ENCODE measurements around the gene ATF6B. TPM values are rescaled to one million over a fixed set of nuclear protein-coding genes. Genes with fewer than 3 reads are reported as not detected.
"Not testable (repeated sequence)": the region's sequence is repeated elsewhere in the genome, so short reads cannot be mapped to it uniquely, and the experiment has no call there.

ATF6B gene
- total and polyA plus RNA-seq, 3 experiments from 2014 or later, result 20.7 to 74.4 (median 72.5) TPM

DNA sequence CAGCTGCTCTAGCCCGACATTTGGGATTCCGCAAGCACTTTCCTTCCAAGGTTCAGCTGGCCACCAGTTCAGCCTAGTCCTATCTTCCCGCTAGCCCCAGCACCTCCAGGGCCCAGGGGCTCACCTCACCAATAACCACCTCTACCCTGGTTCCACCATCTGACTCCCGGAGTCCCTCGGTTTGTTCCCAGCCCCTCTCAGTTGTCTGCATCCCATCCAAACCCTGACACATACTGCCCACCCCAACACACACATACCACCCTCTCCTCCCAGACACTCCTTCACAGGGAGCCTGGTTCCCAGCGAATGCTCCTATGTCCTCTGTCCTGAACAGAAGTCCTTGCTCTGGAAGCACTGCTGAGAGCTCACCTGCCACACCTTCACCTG is 19.3 kb downstream of the ATF6B start:
- Mint-ChIP-seq H3K27me3 (peaks cover 15 to 41% of the 10 kb centered on the region in 2 donors), H3K4me3 (peak overlapping the region in 2 of 7 donors; percentile 2 to 28), H3K27ac (peak overlapping the region in 4 of 8 donors; percentile 61 to 82 (median 70)), H3K4me1 (peaks cover 17 to 27% (median 18%) of the 10 kb centered on the region in 3 donors), H3K36me3 (peaks cover 0 to 10% (median 0%) of the 10 kb centered on the region in 3 donors), H3K9me3 (peaks cover 0 to 2% (median 0%) of the 10 kb centered on the region in 5 donors)
- H3K36me3 ChIP-seq (ENCODE audit: insufficient read depth, low read length), result no peaks in the 10 kb centered on the region
- peaks cover 14% of the 10 kb centered on the region for H3K4me1 ChIP-seq (ENCODE audit: insufficient read depth, low read length)
- no peak overlapping the region for H3K27ac ChIP-seq (ENCODE audit: low read depth, low read length)
- no peaks in the 10 kb centered on the region for H3K9me3 ChIP-seq (ENCODE audit: low read length)
- no peak overlapping the region for H3K4me3 ChIP-seq (ENCODE audit: low read length)
- CTCF ChIA-PET, result no interaction called here
- H3K27me3 ChIP-seq (ENCODE audit: insufficient read depth, low read length, poor library complexity, severe bottlenecking), result peaks cover 3% of the 10 kb centered on the region
- no peak for DNase-seq
- POLR2A ChIA-PET, result no interaction called here

DNA sequence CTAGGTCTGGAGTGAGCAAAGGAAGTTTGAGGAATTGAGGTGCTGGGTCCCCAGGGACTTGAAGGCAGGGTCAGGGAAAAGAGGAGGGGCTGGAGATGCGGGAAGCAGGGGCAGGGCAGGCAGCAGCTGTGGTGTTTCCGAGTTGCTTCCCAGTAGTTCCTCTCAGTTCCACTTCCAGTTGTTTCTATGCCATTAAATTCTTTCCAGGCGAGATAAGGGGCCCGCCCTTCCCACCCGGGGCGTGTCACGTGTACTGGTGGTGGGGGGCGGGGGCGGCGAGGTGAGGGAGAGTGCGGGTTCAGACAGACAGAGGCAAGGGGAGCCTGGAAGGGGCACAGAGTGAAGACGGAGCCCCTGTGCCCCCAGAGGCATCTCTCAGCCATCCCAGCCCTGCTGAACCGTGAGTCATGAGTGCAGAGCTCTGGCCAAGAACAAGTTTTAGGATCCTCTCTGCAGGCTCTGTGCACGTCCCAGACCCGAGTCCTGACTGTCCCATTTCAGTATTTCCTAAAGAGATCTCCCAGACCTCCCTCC is 19.9 kb downstream of the ATF6B start:
- Mint-ChIP-seq H3K9me3 (peaks cover 0 to 2% (median 0%) of the 10 kb centered on the region in 5 donors), H3K36me3 (peaks cover 0 to 8% (median 0%) of the 10 kb centered on the region in 3 donors), H3K27me3 (peaks cover 15 to 45% of the 10 kb centered on the region in 2 donors), H3K4me3 (peak overlapping the region in 2 of 7 donors; percentile 16 to 46), H3K4me1 (peaks cover 14 to 27% (median 18%) of the 10 kb centered on the region in 3 donors), H3K27ac (peak overlapping the region in 4 of 8 donors; percentile 33 to 82 (median 51))
- no peak for DNase-seq
- POLR2A ChIA-PET, result no interaction called here
- H3K27ac ChIP-seq (ENCODE audit: low read depth, low read length), result no peak overlapping the region
- no peaks in the 10 kb centered on the region for H3K36me3 ChIP-seq (ENCODE audit: insufficient read depth, low read length)
- H3K4me1 ChIP-seq (ENCODE audit: insufficient read depth, low read length), result peaks cover 14% of the 10 kb centered on the region
- H3K9me3 ChIP-seq (ENCODE audit: low read length), result no peaks in the 10 kb centered on the region
- CTCF ChIA-PET, result no interaction called here
- no peak overlapping the region for H3K4me3 ChIP-seq (ENCODE audit: low read length)
- peaks cover 3% of the 10 kb centered on the region for H3K27me3 ChIP-seq (ENCODE audit: insufficient read depth, low read length, poor library complexity, severe bottlenecking)

DNA sequence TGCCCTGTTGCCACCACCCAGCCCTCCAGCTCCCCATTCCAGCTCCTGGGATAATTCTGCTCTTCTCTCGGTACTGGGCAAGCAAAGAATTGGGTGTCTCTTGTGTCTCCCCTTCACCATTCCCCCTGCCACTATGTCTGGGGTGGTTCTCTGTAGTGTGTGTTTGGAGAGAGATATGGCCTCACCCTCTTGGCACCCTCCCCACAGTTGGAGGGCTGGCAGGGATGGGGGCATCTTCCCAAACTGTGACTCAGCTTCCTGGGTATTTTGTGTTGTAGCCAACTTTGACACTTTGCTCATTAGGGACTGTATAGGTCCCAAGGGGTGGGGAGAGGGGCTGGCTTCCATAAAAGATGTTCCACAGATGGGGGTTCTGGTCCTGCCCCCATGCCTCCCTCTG is 20.6 kb downstream of the ATF6B start:
- H3K36me3 Mint-ChIP-seq, result peaks cover 0 to 8% (median 0%) of the 10 kb centered on the region in 3 donors

DNA sequence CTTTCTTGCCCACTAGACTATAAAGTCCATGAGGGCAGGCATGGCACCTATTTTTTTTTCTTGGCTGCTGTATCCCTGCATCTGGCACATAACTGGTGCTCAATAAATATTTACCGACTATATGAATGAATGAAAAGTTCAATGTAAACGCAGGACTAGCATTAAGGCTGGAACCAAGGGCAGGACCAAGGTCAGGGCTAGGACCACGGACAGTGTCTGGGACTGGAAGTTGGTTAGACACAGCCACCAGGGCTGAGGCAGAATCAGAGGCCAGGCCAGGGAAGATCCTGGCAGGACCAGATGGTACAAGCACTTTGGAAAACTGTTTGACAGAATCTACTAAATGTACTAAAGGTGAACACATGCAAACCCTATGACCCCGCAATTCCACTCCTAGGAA is 22.6 kb downstream of the ATF6B start:
- H3K9me3 Mint-ChIP-seq, result peaks cover 0 to 2% (median 0%) of the 10 kb centered on the region in 5 donors
- ChIA-PET CTCF (interaction anchor here (1.0 kb wide), 1 partner anchor 13 kb away, joined by 4 read pairs; no protein-coding TSS in a partner anchor), POLR2A (no interaction called here)

More for the DNA sequence above, 20.6 kb downstream of the ATF6B start:
- H3K27me3 ChIP-seq (ENCODE audit: insufficient read depth, low read length, poor library complexity, severe bottlenecking), result peaks cover 3% of the 10 kb centered on the region
- Mint-ChIP-seq H3K4me3 (peak overlapping the region in 1 of 7 donors; percentile 16), H3K27ac (peak overlapping the region in 1 of 8 donors; percentile 33), H3K27me3 (peaks cover 19 to 49% of the 10 kb centered on the region in 2 donors), H3K9me3 (peaks cover 0 to 2% (median 0%) of the 10 kb centered on the region in 5 donors), H3K4me1 (peaks cover 14 to 27% (median 14%) of the 10 kb centered on the region in 3 donors)
- ChIA-PET POLR2A (no interaction called here), CTCF (no interaction called here)
- no peaks in the 10 kb centered on the region for H3K36me3 ChIP-seq (ENCODE audit: insufficient read depth, low read length)
- peaks cover 14% of the 10 kb centered on the region for H3K4me1 ChIP-seq (ENCODE audit: insufficient read depth, low read length)
- H3K4me3 ChIP-seq (ENCODE audit: low read length), result no peak overlapping the region
- no peak for DNase-seq
- H3K27ac ChIP-seq (ENCODE audit: low read depth, low read length), result no peak overlapping the region
- no peaks in the 10 kb centered on the region for H3K9me3 ChIP-seq (ENCODE audit: low read length)

DNA sequence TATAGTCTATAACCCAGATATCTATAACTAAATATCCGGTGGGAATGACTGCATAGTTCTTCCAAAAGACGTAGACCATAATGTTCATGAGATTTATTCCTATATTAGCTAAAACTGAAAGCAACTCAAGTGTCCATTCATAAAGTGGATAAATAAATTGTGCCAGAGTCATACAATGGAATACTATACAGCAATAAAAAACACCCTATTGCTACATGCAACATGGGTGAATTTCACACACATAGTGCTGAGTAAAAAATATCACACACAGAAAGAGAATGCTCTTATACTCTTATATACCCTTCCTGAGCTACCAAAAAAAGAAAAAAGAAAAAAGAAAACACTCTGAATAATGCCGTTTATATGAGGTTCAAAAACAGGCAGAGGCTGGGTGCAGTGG is 25.8 kb downstream of the ATF6B start:
- peaks cover 0 to 2% (median 0%) of the 10 kb centered on the region in 5 donors for H3K9me3 Mint-ChIP-seq
- H3K4me3 Mint-ChIP-seq, result no peak overlapping the region
- Histone ChIP-seq H3K36me3 (ENCODE audit: insufficient read depth, low read length) (no peaks in the 10 kb centered on the region), H3K27me3 (ENCODE audit: insufficient read depth, low read length, poor library complexity, severe bottlenecking) (peaks cover 11% of the 10 kb centered on the region), H3K4me3 (ENCODE audit: low read length) (no peak overlapping the region), H3K4me1 (ENCODE audit: insufficient read depth, low read length) (no peaks in the 10 kb centered on the region), H3K9me3 (ENCODE audit: low read length) (no peaks in the 10 kb centered on the region), H3K27ac (ENCODE audit: low read depth, low read length) (no peak overlapping the region)
- CTCF ChIA-PET, result no interaction called here
- no peaks in the 10 kb centered on the region for H3K36me3 Mint-ChIP-seq
- H3K4me1 Mint-ChIP-seq, result no peaks in the 10 kb centered on the region
- H3K27ac Mint-ChIP-seq, result no peak overlapping the region
- peaks cover 47 to 68% of the 10 kb centered on the region in 2 donors for H3K27me3 Mint-ChIP-seq
- no peak for DNase-seq
- POLR2A ChIA-PET, result no interaction called here

More for the DNA sequence above, 22.6 kb downstream of the ATF6B start:
- H3K27me3 ChIP-seq (ENCODE audit: insufficient read depth, low read length, poor library complexity, severe bottlenecking), result peaks cover 3% of the 10 kb centered on the region
- H3K36me3 Mint-ChIP-seq, result no peaks in the 10 kb centered on the region
- peaks cover 14% of the 10 kb centered on the region for H3K4me1 ChIP-seq (ENCODE audit: insufficient read depth, low read length)
- DNase-seq, result no peak
- H3K4me1 Mint-ChIP-seq, result peaks cover 14 to 27% (median 14%) of the 10 kb centered on the region in 3 donors
- H3K27me3 Mint-ChIP-seq, result peaks cover 27 to 53% of the 10 kb centered on the region in 2 donors
- H3K36me3 ChIP-seq (ENCODE audit: insufficient read depth, low read length), result no peaks in the 10 kb centered on the region
- H3K4me3 ChIP-seq (ENCODE audit: low read length), result no peak overlapping the region
- H3K27ac Mint-ChIP-seq, result no peak overlapping the region
- H3K9me3 ChIP-seq (ENCODE audit: low read length), result no peaks in the 10 kb centered on the region
- H3K4me3 Mint-ChIP-seq, result no peak overlapping the region
- no peak overlapping the region for H3K27ac ChIP-seq (ENCODE audit: low read depth, low read length)

DNA sequence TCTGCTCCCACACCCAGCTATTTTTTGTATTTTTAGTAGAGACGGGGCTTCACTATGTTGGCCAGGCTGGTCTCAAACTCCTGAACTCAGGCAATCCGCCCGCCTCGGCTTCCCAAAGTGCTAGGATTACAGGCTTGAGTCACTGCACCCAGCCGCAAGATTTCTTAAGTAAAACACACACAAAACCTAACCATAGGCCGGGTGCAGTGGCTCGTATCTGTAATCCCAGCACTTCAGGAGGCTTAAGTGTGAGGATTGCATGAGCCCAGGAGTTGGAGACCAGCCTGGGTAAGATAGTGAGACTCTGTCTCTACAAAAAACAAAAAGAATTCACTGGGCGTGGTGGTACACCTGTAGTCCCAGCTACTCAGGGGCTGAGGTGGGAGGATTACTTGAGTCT is 27.8 kb downstream of the ATF6B start:
- CTCF ChIA-PET; H3K4me3 ChIP-seq (ENCODE audit: low read length); H3K4me1 Mint-ChIP-seq; H3K36me3 ChIP-seq (ENCODE audit: insufficient read depth, low read length); H3K4me3 Mint-ChIP-seq; H3K36me3 Mint-ChIP-seq; H3K4me1 ChIP-seq (ENCODE audit: insufficient read depth, low read length); DNase-seq; H3K27ac ChIP-seq (ENCODE audit: low read depth, low read length); H3K9me3 Mint-ChIP-seq; H3K9me3 ChIP-seq (ENCODE audit: low read length); POLR2A ChIA-PET: not testable (repeated sequence)
- H3K27me3 ChIP-seq (ENCODE audit: insufficient read depth, low read length, poor library complexity, severe bottlenecking), result peaks cover 25% of the 10 kb centered on the region
- H3K27ac Mint-ChIP-seq, result peak overlapping the region in 1 of 8 donors; percentile 19
- peaks cover 44 to 64% of the 10 kb centered on the region in 2 donors for H3K27me3 Mint-ChIP-seq

DNA sequence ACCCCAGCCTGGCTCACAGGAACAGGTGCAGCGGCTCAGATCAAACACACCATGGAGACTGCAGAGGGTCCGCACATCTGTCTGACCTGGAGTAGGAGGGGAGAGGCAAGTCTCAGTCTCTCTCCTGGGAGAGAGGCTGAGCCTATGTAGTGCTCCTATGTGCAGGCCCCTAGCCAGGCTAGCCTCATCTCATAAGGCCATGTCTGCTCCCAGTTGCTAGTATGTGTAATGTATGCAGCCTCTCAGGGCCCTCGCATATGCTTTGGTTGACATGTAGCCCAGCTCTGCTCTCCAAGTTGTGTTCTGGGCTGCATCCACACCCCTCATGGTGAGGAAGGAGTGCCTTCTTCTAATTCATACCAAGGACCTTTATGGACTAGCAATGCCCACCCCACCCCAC is 30.7 kb downstream of the ATF6B start:
- ChIA-PET POLR2A (no interaction called here), CTCF (interaction anchor here (1.3 kb wide), 1 partner anchor 9 kb away, joined by 3 read pairs; no protein-coding TSS in a partner anchor)
- Mint-ChIP-seq H3K4me1 (peaks cover 0 to 4% (median 1%) of the 10 kb centered on the region in 3 donors), H3K27me3 (peaks cover 47 to 52% of the 10 kb centered on the region in 2 donors), H3K4me3 (no peak overlapping the region), H3K36me3 (no peaks in the 10 kb centered on the region), H3K9me3 (no peaks in the 10 kb centered on the region), H3K27ac (peak overlapping the region in 1 of 8 donors; percentile 65)
- H3K9me3 ChIP-seq (ENCODE audit: low read length), result no peaks in the 10 kb centered on the region
- H3K36me3 ChIP-seq (ENCODE audit: insufficient read depth, low read length), result no peaks in the 10 kb centered on the region
- peaks cover 26% of the 10 kb centered on the region for H3K27me3 ChIP-seq (ENCODE audit: insufficient read depth, low read length, poor library complexity, severe bottlenecking)
- no peak overlapping the region for H3K4me3 ChIP-seq (ENCODE audit: low read length)
- no peak for DNase-seq
- no peak overlapping the region for H3K27ac ChIP-seq (ENCODE audit: low read depth, low read length)
- H3K4me1 ChIP-seq (ENCODE audit: insufficient read depth, low read length), result no peaks in the 10 kb centered on the region

DNA sequence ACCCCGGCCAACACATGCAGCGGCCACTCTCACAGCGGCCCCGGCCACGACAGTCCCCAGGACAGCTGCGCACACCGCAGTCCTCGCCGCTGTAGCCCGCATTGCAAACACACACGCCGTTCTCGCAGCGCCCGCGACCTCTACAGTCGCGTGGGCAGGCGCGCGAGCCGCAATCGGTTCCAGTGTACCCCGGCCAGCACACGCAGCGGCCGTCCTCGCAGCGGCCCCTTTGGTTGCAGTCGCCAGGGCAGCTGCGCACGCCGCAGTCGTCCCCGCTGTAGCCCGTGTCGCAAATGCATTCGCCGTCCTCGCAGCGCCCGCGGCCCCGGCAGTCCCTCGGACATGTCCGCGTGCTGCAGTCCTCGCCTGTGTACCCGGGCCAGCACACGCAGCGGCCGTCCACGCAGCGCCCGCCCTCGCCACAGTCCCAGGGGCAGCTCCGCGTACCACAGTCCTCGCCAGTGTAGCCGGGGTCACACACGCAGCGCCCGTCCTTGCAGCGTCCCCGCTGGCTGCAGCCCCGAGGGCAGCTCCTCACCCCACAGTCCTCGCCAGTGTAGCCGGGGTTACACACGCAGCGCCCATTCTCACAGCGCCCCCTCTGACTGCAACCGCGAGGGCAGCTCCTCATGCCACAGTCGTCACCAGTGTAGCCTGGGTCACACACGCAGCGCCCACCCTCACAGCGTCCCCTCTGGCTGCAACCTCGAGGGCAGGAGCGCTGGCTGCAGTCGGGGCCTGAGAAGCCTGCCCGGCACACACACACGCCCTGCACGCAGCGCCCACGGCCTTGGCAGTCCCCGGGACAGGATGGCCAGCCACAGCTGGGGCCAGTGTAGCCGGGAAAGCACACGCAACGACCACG is 31.4 kb downstream of the ATF6B start:
- Mint-ChIP-seq H3K36me3 (no peaks in the 10 kb centered on the region), H3K27ac (no peak overlapping the region), H3K4me1 (peaks cover 0 to 4% (median 1%) of the 10 kb centered on the region in 3 donors), H3K9me3 (no peaks in the 10 kb centered on the region), H3K4me3 (no peak overlapping the region), H3K27me3 (peaks cover 42 to 48% of the 10 kb centered on the region in 2 donors)
- H3K36me3 ChIP-seq (ENCODE audit: insufficient read depth, low read length), result no peaks in the 10 kb centered on the region
- peaks cover 26% of the 10 kb centered on the region for H3K27me3 ChIP-seq (ENCODE audit: insufficient read depth, low read length, poor library complexity, severe bottlenecking)
- H3K4me3 ChIP-seq (ENCODE audit: low read length), result no peak overlapping the region
- no peak overlapping the region for H3K27ac ChIP-seq (ENCODE audit: low read depth, low read length)
- ChIA-PET POLR2A (no interaction called here), CTCF (interaction anchor here (1.3 kb wide), 1 partner anchor 9 kb away, joined by 3 read pairs; no protein-coding TSS in a partner anchor)
- H3K4me1 ChIP-seq (ENCODE audit: insufficient read depth, low read length), result no peaks in the 10 kb centered on the region
- DNase-seq, result no peak
- no peaks in the 10 kb centered on the region for H3K9me3 ChIP-seq (ENCODE audit: low read length)

All from CD8-positive, alpha-beta memory T cell (primary cell).